Neural crest cell (in vitro differentiated cells): ENCODE measurements around the gene RANBP1. TPM values are rescaled to one million over a fixed set of nuclear protein-coding genes. Genes with fewer than 3 reads are reported as not detected.
A peak's percentile ranks its signal among the peaks of the same experiment; 100 is the strongest.

Experiments
- DNase-seq: peaks from one replicate; pipeline ENCODE4 v3.0.0; 2021; ENCODE audit warnings: low read depth, mixed read lengths, low spot score
- H3K27ac Mint-ChIP-seq: one replicate; pipeline ENCODE4 v1.8.0; 2021; ENCODE audit warnings: mild to moderate bottlenecking, mixed read lengths; ENCODE audit not compliant: unreplicated experiment
- H3K27me3 Mint-ChIP-seq: 2 replicates; pipeline ENCODE4 v1.8.0; 2021; ENCODE audit warnings: low read depth, mild to moderate bottlenecking, mixed read lengths
- H3K36me3 Mint-ChIP-seq: 2 replicates; pipeline ENCODE4 v1.8.0; 2021; ENCODE audit warnings: low read depth, mild to moderate bottlenecking, mixed read lengths
- H3K4me1 Mint-ChIP-seq: 2 replicates; pipeline ENCODE4 v1.8.0; 2021; ENCODE audit warnings: mixed read lengths
- H3K4me3 Mint-ChIP-seq: one replicate; pipeline ENCODE4 v1.8.0; 2021; ENCODE audit warnings: mild to moderate bottlenecking, mixed read lengths
- H3K9me3 Mint-ChIP-seq: 2 replicates; pipeline ENCODE4 v1.8.0; 2021; ENCODE audit warnings: mixed read lengths
- CTCF ChIP-seq: fragments of 200-600 bp; sonication (generic); conservative IDR thresholded peaks from 2 replicates; pipeline ENCODE4 v1.5.0; 2021; ENCODE audit warnings: antibody characterized with exemption, mild to moderate bottlenecking
- total RNA-seq: library from RNA; stranded (reverse); gene quantifications from 2 replicates; pipeline ENCODE4 v1.2.1, GENCODE V29; 2021

The RANBP1 gene
- total RNA-seq, 1 donor from 2014 or later = 469 TPM

- H3K27me3 Mint-ChIP-seq = no peaks in the 10 kb centered on the region
- H3K9me3 Mint-ChIP-seq = no peaks in the 10 kb centered on the region
- no peak for DNase-seq
- no peak for TF ChIP-seq CTCF
- no peaks in the 10 kb centered on the region for H3K36me3 Mint-ChIP-seq
- peak overlapping the region; percentile 44 for H3K4me3 Mint-ChIP-seq
- no peak overlapping the region for H3K27ac Mint-ChIP-seq
- H3K4me1 Mint-ChIP-seq = peaks cover 10% of the 10 kb centered on the region
Measured at GRCh38 chr22:20135265-20135664, 19.4 kb downstream of the RANBP1 start.

DNA sequence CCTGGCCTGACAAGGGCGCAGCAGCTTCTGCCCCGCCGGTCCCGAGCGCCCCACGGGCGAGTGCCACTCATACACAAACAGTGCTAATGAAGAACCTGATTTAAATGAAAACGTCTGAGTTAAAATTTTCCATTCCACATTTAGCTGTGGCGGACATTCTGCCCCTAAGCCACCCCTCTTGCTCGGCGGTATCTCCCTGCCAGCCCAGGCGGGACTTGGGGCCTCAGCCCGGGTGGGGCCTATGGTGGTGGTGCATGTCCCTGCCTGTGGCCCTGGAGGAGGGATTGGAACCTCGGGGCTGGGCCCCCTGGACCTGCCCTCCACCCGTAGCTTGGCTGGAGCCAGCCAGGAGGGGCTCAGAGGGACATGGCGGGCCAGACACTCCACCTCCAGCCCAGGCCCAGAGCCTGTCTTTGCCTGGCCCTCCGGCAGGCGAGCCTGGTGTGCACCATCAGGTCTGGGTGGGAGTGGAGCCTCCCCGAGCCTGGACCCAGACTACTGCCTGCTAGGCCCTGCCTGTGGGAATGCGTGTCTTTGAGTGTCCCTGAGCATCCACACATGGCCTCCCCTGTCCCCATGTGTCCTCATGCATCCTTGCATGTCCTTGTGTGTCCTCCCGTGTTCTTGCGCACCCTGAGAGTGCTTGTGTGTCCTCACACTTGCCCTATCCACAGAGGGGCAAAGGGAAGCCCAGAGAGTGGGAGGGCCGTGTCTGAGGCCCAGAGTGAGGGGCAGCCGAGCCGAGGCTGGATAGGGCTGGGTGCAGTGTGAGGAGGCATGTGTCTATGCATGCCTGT lies 20.1 kb downstream of the RANBP1 start:
- TF ChIP-seq CTCF = no peak
- DNase-seq = no peak
- Mint-ChIP-seq H3K36me3 (no peaks in the 10 kb centered on the region), H3K4me1 (peaks cover 10% of the 10 kb centered on the region), H3K27me3 (no peaks in the 10 kb centered on the region), H3K4me3 (peak overlapping the region; percentile 63), H3K27ac (no peak overlapping the region), H3K9me3 (no peaks in the 10 kb centered on the region)

GRCh38 chr22:20136603-20136873 lies 20.6 kb downstream of the RANBP1 start:
- Mint-ChIP-seq H3K9me3 (no peaks in the 10 kb centered on the region), H3K4me3 (peak overlapping the region; percentile 63), H3K27ac (no peak overlapping the region), H3K4me1 (peaks cover 10% of the 10 kb centered on the region), H3K27me3 (no peaks in the 10 kb centered on the region), H3K36me3 (no peaks in the 10 kb centered on the region)
- TF ChIP-seq CTCF = no peak
- DNase-seq = no peak

DNA sequence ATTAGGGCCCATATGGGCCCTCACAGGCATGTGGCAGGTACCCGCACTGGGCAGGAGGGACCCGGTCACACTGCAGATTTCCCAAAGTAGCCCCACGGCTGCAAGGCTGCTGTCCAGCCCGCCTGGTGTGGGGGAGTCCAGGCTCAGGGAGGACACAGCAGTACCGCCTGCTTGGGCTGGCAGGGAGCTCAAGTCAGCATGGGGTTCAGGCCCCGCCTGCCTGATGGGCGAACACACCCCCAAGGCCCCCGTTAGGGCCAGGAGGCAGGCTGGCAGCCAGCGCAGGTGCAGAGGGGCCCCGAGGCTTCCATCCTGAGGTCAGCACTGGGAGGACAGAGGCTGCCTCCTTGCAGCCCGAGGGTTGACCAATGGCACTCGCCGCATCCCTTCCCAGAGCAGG lies 21.2 kb downstream of the RANBP1 start:
- DNase-seq = no peak
- no peak overlapping the region for H3K4me3 Mint-ChIP-seq
- no peaks in the 10 kb centered on the region for H3K36me3 Mint-ChIP-seq
- no peaks in the 10 kb centered on the region for H3K9me3 Mint-ChIP-seq
- H3K27me3 Mint-ChIP-seq = no peaks in the 10 kb centered on the region
- H3K27ac Mint-ChIP-seq = no peak overlapping the region
- no peak for TF ChIP-seq CTCF
- peaks cover 10% of the 10 kb centered on the region for H3K4me1 Mint-ChIP-seq

- H3K27ac Mint-ChIP-seq = no peak overlapping the region
- peaks cover 9% of the 10 kb centered on the region for H3K4me1 Mint-ChIP-seq
- no peaks in the 10 kb centered on the region for H3K27me3 Mint-ChIP-seq
- TF ChIP-seq CTCF = no peak
- H3K4me3 Mint-ChIP-seq = peak overlapping the region; percentile 61
- no peaks in the 10 kb centered on the region for H3K36me3 Mint-ChIP-seq
- H3K9me3 Mint-ChIP-seq = no peaks in the 10 kb centered on the region
- no peak for DNase-seq
Measured at GRCh38 chr22:20137671-20138416, 21.9 kb downstream of the RANBP1 start.
